GM18858 (cell line): Measurements from ENCODE around the gene MARS1.

Source experiments
- ATAC-seq: cut with Tn5 transposase; IDR thresholded peaks from one replicate; pipeline ENCODE4 v1.9.1; 2021; ENCODE audit not compliant: unreplicated experiment

MARS1 gene

GRCh38 chr12:57456737-57457490, 31.0 kb upstream of the MARS1 start:
- ATAC-seq: no peak

DNA sequence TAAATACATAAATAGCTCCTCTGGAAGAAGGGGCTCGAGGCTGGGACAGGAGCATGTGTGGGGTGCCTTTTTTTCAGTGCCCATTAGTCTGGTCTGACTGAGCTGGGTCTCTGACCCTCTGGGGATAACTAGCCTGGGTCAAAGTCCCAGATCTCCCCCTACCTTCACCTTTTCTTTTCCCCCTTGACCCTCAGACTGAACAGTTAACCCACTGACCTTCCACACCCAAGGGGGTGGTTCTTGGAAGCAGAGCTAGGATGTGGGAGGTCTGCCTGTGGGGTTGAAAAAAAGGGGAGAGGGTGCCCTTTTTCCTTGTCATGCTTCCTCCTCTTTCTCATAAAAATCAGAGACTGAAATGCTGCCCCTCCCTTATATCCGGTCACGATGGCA, 29.2 kb upstream of the MARS1 start:
- ATAC-seq: no peak

DNA sequence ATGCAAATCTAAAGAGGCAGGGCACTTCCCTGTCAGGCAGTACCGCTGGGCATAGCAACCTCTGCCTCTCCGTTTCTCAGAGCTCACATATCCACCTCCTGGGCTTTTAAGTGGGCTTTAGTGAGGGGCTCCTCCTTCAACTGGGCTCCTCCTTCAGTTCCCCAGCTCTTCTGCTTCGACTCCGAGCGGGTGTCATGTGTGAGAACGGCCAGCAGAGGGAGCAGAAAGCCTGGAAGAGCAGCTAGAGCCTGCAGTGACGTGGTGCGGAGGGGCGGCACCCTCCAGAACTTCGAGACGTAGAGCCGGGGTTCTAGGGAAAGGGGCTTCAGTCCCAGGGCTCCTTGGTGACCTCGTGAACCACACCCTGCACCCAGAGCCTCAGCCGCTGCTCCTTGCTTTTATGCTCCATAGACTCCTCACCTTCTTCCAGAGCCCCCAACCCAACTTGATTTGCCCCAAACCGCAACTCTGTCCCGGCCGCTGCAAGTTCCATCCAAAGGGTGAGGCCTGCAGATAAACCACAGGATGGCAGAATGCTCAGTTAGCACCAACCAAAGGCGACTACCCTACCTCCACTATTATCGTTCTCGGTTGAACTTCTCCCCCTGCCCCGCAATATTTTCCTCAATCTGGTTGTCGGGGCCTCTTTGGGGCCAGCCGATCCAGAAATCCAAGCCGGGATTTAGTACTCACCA, 28.7 kb upstream of the MARS1 start:
- peak; percentile 50 for ATAC-seq

DNA sequence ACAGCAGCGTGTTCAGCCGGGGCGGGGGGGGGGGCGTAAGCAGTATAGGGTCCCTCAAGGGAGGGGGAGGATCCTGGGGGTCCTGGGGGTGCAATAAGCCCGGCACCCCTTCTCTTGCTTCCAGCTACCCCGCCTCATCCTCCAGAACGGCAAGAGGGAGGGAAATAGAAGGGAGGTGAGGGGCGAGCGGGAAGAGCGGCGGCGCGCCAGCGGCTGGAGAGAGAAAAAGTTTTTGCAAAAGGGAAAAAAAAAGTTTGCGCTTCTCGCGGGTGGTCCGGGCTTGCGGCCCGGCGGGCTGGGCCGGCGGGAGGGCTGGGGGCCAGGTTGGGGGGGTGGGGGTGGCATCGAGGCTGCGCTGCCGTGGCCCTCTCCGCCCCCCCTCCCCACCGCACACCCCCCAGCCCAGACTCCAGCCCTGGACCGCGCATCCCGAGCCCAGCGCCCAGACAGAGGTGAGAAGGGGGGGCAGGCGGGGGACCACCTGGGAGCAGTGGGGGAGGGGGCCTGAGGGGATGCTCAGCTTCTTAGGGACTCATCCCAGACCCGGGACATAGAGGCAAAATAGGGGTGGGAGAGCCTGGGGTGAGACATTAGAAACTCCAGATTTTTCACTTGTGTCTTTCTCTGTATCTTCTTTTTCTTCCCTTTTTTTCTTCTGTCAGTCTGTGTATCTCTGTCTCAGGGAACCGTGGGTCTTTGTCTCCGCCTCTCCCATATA, 28.0 kb upstream of the MARS1 start, which contains the start of gene GLI1:
TSS of gene GLI1 (plus strand) at position 36 of the 718 bp plus-strand sequence. CDS start 3,907 bp downstream, outside the sequence.
- ATAC-seq: no peak

DNA sequence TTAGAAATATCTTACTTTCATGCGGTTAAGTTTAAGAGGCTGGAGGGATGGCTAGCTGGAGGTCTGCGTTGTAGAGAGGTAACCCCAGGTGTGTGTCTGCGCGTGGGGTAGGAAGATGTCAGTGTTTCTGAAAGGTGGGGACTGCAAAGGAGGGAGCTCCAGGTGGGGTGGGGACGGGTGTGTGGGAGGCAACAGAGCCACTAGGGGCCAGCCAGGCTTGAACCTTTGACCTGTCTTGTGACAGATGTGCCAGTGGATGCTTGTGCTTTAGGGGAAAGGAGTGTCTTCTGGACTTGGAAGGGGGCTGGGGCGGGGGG, 27.4 kb upstream of the MARS1 start:
- ATAC-seq: no peak

DNA sequence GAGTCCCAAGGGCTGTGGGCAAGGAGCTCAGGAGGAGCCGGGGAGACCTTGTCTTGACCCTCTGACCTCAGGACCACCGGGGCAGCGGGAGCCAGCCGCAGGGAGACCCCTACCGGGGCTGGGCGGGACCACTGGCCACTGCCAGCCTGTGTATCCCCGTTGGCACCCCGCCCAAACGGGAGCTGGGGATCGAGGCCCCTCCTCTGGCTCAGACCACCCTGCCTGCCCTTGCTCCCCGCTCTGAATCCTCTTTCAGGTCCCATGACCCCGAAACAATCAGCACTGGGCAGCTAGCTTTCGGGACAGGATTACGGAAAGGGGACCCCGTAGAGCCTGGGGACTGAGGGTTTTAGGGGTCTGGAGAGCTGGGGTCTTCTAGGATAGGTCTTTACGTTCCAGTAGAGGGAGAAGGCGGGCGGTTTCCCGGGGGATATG, 27.0 kb upstream of the MARS1 start:
- no peak for ATAC-seq

DNA sequence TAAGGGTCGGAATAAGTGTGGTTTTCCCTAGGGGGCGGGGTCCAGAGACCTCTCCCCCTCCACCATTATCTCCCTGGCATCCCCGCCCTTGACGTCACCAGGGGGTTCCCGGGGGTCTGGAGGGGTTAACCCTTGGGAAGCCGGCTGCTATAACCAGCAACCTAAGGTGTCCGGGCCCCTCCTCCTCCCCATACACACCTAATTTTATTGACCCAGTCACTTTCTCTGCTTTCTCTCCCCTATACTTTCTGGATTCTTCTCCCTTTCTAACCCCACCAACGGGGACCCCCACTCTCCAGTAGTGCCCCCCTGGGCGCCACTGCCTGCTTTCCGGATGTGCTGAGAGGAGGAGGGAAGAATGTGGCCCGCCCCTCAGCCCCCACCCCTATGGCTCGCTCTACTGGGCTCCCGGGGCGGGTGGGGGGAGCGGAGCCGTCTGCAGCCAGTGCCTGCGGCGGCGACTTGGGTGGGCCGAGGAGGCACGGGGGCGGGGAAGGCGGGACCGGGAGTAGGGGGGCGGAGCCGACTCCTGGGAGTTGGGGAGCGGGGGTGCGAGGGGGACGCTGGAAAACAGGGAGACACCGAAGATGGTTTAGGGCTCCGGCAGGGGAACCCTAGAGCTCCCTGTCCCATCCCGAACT, 26.5 kb upstream of the MARS1 start:
- ATAC-seq: no peak

DNA sequence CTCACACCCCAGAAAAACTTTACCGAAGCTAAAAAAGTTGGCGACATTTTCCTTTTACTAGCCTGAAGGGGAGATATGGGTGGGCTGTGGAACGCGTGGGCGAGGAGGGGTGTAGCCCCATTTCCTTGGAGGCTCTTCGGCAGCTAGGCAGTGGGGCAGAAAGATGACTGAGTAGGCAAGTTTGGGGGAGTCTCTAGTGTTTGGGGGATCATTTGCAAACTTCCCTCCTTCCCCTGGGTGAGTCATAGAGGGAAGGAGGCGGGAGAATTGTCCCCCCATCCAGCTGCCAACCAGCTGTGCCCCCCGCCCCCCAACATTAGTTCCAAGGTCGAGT, 26.0 kb upstream of the MARS1 start:
- no peak for ATAC-seq

DNA sequence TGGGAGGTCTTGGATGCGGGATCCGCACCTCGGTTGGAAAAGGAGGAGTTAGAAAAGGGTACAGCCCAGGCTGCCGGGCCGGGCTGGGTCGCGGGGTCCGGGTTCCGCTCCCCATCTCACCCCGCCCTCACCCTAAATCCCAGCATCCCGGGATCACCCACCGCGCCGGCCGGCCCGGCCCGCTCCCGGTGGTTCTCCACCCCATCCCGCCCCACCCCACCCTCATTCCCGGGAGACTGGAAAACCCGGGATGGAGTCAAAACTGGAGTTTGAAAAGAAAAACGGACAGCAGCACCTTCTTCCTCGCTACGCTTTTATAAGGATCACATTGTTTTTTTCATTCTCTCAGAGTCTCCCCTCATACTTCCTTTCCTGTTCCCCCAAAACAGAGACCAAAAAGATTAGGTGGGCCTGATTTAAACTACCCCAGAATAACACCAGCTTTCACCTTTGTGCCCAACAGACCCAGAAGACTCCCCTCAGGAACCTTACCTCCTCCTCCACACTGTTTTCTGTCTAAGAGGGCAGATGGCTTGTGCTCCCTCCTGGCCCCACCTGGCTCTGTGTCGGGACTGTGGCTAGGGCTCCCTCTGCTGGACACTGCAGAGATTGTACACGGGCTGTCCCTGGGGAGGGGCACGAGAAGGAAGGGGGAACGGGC, 25.5 kb upstream of the MARS1 start:
- peak; percentile 57 for ATAC-seq

DNA sequence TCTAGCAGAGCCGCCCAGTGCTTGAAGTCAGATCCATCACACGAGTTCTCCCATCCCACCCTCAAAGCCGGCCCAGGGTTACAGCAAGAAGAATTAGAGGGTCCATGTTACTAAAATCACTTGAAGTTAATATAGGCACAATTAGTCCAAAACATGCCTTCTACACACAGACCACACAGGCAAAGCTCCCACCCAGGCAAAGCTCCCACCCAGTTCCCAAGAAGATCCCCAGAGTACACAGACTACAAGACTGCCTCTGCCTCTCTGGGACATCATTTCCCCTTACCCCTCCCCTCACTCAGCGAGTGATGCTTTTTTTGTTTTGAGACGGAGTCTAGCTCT, 25.0 kb upstream of the MARS1 start:
- no peak for ATAC-seq

- ATAC-seq: no peak
Observed at GRCh38 chr12:57464569-57464968, 23.3 kb upstream of the MARS1 start.

- ATAC-seq: no peak
Observed at GRCh38 chr12:57465030-57465746, 22.7 kb upstream of the MARS1 start.

DNA sequence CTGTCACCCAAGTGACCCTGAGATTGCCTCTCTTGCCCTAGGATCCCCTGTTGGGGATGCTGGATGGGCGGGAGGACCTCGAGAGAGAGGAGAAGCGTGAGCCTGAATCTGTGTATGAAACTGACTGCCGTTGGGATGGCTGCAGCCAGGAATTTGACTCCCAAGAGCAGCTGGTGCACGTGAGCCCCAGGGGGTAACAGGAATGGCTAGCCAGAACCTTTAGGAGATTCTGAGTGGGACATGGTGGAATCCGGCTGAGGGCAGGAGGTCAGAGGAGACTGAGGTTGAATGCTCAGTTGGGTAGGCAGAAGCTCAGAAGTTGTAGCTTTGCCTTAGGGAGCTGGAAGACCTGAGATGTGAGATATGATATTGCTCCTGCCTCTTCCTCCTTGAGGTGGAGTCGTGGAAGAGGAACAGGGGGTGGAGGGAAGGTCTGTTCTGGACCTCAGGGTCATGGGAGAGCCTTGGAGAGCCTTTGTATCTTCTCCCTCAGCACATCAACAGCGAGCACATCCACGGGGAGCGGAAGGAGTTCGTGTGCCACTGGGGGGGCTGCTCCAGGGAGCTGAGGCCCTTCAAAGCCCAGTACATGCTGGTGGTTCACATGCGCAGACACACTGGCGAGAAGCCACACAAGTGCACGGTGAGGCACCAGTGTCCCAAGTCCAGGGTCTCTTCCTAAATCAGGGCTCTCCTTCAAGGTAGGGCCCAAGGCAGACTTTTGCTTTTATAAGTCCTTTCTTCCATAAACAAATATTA, 21.9 kb upstream of the MARS1 start:
- no peak for ATAC-seq

GRCh38 chr12:57467212-57467874, 20.5 kb upstream of the MARS1 start:
- no peak for ATAC-seq

DNA sequence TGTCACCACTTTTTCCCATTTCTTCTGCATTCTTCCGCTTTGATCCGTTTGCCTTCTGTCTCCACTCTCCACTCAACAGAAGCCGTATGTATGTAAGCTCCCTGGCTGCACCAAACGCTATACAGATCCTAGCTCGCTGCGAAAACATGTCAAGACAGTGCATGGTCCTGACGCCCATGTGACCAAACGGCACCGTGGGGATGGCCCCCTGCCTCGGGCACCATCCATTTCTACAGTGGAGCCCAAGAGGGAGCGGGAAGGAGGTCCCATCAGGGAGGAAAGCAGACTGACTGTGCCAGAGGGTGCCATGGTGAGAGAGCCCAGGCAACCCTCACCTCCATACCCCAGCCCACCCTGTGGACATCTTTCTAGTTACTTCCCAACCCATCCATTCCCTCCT, 20.0 kb upstream of the MARS1 start:
- no peak for ATAC-seq

GRCh38 chr12:57469296-57470164, 18.3 kb upstream of the MARS1 start:
- no peak for ATAC-seq

DNA sequence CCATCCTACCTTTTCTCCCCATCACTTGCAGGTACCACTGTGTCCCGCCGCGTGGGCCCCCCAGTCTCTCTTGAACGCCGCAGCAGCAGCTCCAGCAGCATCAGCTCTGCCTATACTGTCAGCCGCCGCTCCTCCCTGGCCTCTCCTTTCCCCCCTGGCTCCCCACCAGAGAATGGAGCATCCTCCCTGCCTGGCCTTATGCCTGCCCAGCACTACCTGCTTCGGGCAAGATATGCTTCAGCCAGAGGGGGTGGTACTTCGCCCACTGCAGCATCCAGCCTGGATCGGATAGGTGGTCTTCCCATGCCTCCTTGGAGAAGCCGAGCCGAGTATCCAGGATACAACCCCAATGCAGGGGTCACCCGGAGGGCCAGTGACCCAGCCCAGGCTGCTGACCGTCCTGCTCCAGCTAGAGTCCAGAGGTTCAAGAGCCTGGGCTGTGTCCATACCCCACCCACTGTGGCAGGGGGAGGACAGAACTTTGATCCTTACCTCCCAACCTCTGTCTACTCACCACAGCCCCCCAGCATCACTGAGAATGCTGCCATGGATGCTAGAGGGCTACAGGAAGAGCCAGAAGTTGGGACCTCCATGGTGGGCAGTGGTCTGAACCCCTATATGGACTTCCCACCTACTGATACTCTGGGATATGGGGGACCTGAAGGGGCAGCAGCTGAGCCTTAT, 17.4 kb upstream of the MARS1 start:
- ATAC-seq: no peak
